Stimulated activated CD4-positive, alpha-beta T cell treated with anti-CD3 and anti-CD28 coated beads, Interleukin-4, amount 100 ng/mL, for 24 hours (primary cell): ENCODE results near the gene AK5.
"Not testable (repeated sequence)": the region's sequence is repeated elsewhere in the genome, so short reads cannot be mapped to it uniquely, and the experiment has no call there.

Experiments used
- DNase-seq: peaks from one replicate; pipeline ENCODE4 v3.0.0-alpha.2; 2020

The AK5 gene

DNA sequence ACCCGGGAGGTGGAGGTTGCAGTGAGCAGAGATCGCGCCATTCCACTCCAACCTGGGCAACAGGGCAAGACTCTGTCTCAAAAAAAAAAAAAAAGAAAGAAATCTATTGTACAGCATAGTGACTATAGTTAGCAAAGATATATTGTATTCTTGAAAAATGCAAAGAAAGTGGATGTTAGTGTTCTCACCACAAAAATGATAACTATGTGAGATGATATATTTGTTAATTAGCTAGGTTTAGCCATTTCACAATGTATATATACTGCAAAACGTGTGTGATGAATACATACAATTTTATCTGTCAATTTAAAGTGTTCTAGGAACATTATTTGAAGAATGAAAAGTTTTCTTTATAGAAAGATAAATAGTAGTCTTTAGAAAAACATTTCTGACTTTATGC lies 179.9 kb downstream of the AK5 start:
- no peak for DNase-seq

DNA sequence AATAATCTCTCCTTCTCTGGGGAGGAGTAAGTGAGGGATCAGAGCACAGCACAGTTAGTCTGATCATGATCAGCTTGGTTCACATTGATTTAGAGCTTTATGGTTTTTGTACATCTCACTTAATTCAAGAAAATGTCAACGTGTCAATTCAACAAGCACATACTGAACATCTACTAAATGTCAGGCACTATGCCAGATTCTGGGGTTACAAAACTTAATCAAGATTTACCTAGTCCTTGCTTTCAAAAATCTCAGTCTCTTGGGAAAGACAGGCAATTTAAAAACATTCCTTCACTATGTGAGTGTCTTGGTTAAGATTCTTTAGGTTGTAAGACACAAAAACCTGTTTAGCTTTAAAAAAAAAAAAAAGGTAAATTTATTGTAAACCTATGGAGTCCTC lies 181.4 kb downstream of the AK5 start:
- no peak for DNase-seq

DNA sequence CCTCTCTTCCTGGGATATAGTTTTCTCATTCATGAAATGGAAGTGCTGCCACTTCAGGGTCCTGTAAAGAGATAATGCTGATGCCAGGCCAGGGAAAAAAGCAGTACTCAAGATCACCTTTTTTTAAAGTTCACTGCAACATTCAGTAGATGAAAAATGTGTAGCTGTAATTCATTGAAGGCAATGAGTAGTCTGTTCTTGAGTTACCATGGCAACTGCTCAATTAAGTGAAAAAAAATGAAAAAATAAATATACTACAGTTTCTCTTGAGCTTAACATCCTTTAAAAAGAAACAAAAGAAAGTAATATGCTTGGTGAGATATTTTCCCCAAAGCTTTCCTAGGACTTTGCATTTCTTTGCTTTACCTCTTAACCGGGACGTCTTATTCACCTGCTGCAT lies 183.3 kb downstream of the AK5 start:
- no peak for DNase-seq

DNA sequence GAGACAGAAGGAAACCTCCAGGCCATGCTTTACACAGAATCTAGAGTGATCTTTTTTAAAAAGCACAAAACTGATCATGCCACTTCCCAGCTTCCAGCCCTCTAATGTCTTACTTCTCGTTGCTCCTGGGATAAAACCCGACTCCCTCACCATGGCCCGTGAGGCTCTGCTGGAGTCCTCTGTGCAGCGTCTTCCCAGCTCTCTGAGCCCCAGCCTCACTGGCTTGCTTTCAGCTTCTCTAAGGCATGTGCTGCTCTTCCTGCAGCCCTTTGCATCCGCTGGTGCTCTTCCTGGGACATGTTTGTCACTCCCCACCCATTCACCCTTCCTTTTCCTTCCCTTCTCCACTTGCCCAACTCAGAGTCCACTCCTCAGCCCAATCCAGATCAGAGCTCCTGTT lies 184.1 kb downstream of the AK5 start:
- DNase-seq, result no peak

DNA sequence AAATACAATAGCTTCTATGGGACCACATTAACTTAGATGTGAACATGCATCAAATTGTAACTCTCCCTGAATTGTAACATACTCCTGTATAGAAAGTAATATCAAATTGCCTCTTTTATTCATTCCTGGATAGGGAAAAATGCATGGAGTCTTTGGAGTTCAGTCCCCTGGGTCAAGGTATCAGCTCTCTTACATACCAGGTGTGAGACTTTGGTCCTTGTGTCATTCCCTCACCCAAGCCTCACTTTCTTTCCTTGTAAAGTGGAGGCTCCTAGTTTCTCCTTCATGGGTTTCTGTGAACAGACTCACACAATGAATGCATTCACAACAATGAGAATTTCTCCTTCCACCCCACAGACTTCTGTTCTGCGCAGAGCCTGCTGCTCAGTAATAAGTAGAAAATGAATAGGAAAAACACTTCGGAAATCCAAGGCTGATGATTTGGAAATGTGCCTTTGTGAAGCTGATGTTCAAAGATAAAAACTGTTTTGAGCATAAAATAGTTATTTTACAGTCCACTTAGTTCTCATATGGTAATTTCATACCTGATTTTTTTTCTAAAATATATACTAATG lies 185.3 kb downstream of the AK5 start:
- no peak for DNase-seq

DNA sequence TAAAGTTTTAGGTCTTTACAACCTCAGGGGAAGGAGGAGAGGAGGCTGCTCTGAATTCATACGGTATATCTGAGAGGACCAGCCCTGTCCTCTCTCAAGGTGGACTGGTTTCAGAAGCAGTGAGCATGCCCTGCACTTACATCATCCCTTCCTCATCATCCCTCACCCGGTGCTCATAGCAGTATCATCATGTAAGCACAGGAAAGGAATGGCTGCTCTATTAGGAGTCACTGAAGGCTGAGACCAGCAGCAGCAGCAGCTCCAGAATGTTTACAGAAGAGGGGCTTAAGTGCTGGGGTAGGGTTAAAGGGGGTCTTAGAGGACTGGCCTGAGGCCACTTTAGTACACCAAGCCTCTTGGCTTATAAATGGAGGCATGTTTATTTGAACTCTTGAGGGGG lies 185.9 kb downstream of the AK5 start:
- no peak for DNase-seq

DNA sequence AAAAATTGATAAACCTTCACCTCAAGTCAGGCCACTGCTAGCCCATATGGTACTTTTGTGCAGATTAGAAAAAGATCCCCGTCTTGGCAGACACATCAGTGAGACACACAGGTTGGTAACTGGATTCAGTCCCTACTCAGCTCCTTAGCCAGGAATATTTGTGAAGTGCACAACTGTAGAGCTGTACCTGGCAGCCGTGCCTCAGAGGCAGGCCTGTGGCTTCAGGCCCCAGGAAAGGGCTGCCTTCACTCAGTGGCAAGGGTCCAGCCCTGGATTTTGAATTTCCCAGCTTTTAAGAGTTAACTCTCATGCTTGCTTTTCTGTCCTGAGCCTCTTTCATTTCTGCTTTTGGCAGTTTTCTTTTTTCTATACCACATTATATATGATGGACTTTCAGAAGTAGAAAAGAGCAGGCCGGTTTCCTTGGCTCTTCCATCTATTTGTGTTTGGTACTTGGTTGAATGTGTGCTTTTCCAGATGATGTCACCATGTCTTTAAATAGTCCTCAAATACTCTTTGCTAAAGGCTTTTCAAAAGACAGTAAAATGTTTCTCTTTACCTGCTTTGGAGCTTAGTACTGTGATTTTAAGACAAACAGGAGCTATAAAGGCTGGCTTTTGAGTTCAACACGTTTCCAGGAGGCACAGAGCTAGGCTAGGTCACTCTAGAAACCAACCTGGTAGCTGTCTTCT lies 186.6 kb downstream of the AK5 start:
- DNase-seq, result no peak

DNA sequence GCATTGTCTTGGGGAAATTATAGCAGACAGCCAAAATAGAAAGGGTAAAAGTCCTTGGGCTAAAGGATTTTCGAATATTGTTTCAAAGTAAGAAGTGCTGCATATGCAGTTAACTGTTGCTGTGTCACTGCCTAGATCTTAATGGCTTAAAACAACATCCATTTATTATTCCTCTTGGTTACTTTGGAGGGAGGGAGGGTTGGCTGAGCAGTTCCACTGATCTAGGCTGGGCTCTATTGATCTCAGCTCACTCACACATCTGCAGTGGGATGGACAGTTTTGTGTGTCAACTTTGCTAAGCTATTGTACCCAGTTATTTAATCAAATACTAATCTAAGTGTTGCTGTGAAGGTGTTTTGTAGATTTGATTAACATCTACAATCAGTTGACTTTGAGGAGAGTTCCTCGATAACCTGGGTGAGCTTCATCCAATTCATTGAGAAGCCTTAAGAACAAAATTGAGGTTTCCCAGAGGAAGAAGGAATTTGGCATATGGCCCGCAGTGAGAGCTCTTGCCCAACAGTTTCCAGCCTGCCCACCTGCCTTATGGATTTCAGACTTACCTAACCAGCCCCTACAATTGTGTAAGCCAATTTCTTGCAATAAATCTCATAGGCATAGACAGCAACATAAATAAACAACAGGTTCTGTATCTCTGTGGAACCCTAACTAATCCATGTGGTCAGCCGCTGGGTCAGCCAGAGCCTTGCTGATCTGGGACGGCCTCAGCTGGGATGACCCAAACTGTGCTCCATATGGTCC lies 187.3 kb downstream of the AK5 start:
- DNase-seq, result no peak

DNA sequence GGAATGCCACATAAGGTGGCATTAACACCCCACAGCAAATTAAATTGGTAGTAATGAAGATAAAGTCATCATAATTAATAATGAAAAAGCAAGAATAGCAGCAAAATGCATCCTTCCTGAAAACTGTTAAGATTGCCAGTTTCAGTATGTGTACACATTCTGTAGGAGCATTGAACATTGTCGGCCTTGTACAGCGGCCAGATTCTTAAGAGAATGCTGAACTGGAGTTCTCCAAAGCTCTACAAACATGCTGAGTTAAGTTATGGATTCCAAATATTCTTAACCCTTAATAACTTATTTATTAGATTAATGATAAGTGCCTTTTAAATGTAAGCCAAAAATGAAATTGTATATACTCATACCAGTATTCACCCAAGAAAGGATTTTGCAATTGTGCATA lies 189.9 kb downstream of the AK5 start:
- no peak for DNase-seq

DNA sequence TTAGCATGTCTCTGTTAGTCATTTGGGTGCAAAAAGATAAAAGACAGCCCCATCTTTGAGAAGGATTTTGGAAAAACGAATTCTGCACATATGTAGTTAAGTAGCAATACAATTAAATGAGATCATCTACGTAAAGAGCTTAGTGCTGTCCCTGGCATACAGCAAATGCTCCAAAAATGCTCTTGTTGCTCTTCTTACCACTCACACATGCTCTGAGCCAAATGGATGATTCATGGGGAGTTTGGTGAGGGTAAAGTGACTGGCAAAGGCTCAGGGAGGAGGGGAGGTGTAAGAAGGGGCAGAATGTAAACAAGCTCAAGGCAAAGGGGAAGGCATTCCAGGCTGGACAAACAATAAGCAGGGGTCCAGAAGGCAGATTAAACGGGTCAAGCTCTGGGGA lies 191.9 kb downstream of the AK5 start:
- DNase-seq, result no peak

DNA sequence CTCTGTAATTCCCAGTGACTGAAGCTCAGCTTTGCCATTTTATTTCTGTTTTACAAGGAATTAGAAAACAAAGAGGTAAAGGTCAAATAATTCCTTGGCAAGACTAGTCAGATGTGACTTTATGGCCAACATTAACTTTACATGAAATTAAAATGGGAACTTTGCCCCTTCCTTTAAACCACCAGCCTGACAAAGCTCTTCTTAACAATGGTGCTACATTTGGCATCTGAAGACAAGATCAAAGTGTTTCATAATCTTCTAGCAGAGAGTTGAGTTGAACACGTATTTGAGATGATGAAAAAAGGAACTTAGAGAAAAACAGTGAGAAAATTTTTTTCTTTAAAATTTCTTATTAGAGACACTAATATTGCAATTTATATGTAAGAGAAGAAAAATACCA lies 193.8 kb downstream of the AK5 start:
- no peak for DNase-seq

DNA sequence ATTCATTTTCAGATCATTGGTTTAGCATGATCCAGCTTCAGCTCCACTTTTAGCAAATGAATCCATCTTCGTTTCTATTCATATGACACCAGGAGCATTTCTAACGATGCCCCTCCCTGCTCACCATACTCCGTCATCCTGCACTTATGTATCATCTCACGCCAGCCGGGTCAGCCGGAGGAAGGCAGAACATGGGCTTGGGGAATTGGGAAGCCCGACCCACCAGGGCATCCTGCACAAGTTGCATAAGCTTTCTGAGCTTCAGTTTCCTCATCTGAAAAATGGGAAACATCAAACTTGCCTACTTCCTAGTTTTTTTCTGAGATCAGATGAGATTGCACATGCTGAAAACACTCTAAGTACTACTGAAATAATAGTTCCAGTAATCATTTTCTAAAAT lies 194.7 kb downstream of the AK5 start:
- DNase-seq, result no peak

DNA sequence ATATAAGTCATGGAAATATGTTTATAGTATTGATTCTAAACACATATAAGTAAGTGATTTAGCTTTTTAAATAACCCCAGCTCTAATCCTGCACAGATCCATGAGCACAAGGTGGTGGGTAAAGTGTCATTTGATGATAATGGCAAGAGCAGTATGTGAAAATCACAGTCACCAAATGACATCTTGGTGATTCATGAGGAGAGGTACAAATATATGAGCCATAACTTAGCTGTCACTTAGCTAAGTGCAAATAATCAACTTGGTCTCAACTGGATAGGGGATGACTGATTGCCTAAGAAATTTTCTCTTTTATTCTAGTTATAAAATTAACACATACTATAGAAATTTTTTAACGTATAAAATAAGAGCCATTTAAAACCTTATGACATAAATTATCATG lies 202.5 kb downstream of the AK5 start:
- DNase-seq, result no peak

DNA sequence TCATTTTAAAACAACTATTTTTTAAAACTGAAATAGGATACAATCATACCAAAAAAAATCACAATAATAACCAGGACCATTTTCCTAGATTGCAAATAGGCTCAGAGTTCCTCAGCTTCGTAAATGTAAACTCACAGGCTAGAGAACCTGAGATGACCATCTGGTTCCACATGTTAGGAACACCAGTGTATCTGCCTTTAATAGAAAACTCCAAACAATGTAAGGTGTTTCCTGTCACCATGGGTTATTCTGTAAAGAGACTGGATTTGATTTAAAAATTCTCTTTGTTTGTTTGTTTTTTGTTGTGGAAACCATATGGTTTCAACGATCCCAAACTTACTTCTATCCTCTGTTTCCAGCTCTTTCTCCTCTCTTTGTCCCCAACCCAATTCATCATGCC lies 203.1 kb downstream of the AK5 start:
- no peak for DNase-seq

DNA sequence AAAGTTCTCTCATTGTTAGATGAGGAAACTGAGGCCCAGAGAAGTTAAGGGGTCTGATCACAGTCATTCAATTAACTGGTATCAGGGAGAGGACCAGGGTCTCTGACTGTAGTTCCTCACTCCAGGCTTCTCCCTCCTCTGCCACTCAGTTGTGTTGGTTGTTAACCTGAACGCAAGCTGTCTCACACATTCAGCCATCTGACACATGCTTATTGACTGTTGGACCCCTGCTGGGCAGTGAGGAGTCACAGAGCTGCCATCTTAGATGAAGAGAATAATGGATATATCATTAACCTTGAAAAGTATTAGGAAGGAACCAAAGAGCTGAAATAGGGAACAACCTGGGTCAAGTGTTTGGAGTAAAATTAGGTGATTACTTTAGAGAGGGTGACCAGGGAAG lies 205.8 kb downstream of the AK5 start:
- DNase-seq, result no peak

DNA sequence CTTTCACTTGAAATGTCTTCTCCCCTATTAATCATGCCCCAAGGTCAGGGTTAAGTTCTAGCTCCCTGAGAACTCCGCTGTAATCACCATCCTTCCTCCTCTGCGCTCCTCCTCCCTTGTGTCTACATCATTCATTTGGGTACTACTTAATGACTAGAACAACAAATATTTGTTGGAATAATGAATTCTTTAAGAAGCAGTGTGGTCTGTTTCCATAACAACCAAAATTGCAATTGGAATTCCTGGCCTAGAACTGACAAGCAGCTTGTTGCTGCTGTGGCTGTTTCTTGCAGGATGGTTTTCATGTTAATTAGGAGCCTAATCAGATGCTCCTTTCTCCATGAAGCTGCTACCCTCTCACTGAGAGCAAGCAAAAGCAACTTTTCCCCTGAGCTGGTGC lies 208.1 kb downstream of the AK5 start:
- DNase-seq, result no peak

DNA sequence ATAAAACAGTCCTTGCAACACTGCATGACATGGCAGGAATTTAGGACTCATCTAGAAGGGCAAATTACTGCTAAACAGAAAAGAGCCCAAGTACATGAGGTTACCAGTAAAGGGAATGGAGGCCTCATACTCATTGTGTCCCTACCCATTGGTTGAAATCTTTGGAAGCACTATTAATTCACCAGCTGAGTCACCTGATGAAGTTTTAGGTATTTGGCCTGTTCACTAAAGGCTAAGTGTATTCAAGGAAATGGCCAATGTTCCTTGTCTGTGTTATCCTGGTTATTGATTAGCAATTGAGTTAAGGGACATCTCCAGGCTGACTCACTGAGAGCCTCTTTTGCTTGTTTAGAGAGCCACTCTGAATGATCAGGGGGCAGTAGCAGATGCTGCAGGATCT lies 212.2 kb downstream of the AK5 start:
- no peak for DNase-seq

DNA sequence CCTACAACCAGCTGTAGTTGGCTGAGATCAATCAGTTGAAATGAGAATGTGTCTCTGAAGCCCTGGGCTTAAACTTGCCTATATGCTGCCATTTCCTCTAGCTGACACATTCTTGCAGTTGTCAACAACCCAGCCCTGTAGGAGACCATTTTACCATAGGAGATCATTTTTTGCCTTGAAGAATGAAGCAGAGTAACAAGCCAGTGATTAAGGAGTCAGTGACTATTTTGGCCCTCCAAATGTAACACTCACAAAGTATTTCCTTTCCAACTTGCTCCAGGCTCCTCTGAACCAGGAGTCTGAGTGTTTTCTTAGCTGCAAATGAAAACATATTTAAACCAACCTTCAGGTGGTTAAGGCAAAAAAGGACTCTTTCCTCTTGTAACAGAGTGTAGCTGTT lies 217.1 kb downstream of the AK5 start:
- DNase-seq, result no peak

DNA sequence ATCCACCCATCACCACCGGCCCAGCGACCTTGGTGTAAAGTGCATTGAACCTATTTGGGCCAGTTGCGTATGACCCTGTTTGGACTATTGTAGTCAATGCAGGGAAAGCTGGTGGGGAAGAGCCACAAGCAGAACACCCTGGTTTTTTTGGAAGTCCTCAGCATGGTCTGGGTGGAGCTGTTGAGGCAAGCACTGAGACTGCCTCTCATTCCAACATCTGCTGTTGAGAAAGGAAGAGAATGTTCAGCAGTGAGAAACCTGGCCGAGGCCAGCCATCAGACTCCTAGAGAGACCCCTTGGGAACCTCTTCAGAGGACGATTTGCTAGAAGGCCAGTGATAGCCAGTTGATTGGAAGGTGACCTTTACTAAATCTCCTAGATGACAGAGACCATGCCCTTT lies 217.6 kb downstream of the AK5 start:
- DNase-seq, result no peak

DNA sequence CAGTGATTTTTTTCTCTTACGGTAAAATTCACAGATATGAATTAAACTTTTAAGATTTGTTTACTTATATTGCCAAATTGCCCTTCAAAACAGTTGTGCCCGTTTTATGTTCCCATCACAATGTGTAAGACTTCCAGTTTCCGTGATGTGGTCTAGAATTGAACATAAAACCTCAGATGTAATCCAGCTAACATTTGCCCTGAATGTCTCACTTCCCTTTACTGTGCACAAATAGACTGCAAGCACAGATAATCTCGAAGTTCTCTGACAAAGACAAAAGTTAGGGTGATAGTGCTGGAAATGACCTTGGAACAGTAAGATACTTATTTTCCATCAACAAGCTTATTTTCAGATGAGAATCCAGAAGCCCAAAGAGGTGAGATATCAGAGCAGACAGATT lies 223.2 kb downstream of the AK5 start:
- DNase-seq, result no peak

DNA sequence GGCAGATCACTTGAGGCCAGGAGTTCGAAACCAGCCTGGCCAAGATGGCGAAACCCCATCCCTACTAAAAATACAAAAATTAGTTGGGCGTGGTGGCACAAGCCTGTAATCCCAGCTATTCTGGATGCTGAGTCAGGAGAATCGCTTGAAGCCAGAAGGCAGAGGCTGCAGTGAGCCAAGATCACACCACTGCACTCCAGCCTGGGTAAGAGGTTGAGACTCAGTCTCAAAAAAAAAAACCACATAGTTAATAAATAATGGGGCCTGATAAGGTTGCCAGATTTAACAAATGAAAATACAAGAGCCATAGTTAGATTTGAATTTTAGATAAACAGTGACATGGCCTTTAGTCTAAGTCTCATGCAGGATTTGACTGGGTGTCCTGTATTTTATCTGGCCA lies 225.0 kb downstream of the AK5 start:
- DNase-seq, result no peak

DNA sequence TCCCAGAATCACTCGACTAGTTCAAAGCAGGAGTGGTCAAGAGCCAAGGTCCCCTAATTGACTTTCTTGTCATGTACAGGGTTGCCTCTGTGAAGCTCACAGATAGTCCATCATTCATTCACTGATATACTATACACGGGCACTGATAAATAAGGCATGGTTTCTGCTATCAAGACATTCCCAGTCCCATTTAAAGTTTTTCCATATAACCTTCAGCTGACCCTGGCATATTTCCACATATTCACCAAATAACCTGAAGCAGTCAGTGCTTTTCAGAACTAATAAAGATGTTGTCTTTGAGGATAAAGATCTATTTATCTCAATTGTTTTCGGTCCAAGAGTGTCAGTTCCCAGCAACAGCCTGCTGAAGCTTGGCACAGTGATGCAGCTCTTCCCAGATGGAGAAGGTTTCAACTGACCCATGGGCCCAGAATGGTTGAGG lies 227.3 kb downstream of the AK5 start:
- DNase-seq, result no peak

DNA sequence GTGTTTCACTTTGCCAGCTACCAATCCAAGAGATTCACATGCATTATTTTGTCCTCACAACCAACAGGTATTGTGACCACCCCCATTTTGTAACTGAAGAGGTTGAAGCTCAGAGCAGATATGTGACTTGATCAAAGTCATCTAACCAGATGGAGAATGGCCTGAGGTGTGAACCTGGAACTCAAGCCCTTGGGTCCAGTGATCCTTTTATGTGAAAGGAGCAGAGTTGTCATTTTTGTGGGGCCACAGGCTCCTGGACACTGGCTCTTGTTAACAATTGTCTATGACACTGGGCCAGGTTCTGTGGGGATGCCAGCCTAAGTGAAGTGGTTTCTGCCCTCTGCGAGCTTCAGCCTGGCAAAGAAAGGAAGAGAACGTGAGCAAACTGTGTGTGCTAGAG lies 228.1 kb downstream of the AK5 start:
- no peak for DNase-seq

DNA sequence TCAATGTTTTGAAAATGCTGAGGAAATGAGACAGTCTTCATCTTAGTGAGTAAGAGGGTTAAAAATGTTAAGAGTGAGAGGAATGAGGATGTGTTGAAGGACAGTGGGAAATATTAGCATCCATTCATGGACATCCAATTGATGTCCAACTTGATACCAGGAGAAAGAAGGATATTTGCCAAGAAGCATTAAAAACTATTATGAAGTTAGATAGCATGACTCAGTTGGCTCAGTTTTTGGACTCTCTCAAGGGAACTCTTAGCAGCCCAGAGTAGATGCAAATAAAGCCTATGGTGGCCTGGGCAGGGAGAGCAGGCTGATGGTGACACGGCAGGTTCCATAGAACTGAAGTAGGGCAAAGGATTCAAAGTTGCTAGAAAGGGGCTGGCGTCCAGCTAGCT lies 229.6 kb downstream of the AK5 start:
- DNase-seq, result no peak

DNA sequence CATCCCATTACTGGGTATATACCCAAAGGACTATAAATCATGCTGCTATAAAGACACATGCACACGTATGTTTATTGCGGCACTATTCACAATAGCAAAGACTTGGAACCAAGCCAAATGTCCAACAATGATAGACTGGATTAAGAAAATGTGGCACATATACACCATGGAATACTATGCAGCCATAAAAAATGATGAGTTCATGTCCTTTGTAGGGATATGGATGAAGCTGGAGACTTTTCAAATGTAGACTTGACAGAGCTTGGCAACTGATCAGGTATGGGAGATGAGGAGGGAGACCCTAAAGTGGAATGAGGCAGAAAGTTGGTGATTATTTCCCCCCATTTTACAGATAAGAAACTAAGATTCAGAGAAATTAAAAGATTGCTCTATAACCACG lies 230.8 kb downstream of the AK5 start:
- not testable (repeated sequence) for DNase-seq
